Common myeloid progenitor, CD34-positive (primary cell): Measurements from ENCODE around the gene PSRC1.

ENCODE experiments used
- CTCF ChIA-PET: fragments of 350-600 bp; sonication (Branson Sonifier 250); formaldehyde crosslinking; loops from one replicate; lab custom pipeline; 2021; ENCODE audit warnings: antibody characterized with exemption; lab: Charles Lee
- POLR2A ChIA-PET: fragments of 350-600 bp; sonication (Branson Sonifier 250); formaldehyde crosslinking; loops from one replicate; lab custom pipeline; 2021; ENCODE audit warnings: antibody characterized with exemption; lab: Charles Lee
- DNase-seq, 3 donors: peaks; one replicate each; pipeline versions ENCODE4 v3.0.0 to v3.0.0-alpha.2; 2013
- H3K27ac ChIP-seq, 2 experiments: 1 replicate in 1 of 2; 2 replicates in 1 of 2; pipeline ENCODE4 v1.7.0; 2013; ENCODE audit warnings: inconsistent platforms in 2 of 2, low read length in 2 of 2, mild to moderate bottlenecking in 2 of 2, low read depth in 1 of 2, moderate library complexity in 1 of 2; ENCODE audit not compliant: severe bottlenecking in 2 of 2, insufficient read depth in 1 of 2, poor library complexity in 1 of 2
- H3K27me3 ChIP-seq, 5 experiments: replicated peaks in 2 of 5; 1 replicate in 3 of 5; 2 replicates in 2 of 5; pipeline versions ENCODE4 v1.6.1 to v1.7.0; 2013; ENCODE audit warnings: low read length in 4 of 5, mild to moderate bottlenecking in 2 of 5, moderate library complexity in 2 of 5, inconsistent platforms in 1 of 5; ENCODE audit not compliant: insufficient read depth in 5 of 5, control insufficient read depth in 4 of 5
- H3K36me3 ChIP-seq, 4 experiments: 1 replicate in 2 of 4; 2 replicates in 2 of 4; pipeline versions ENCODE4 v1.6.1 to v1.7.0; 2013; ENCODE audit warnings: low read length in 3 of 4, control low read depth in 1 of 4, mild to moderate bottlenecking in 1 of 4; ENCODE audit not compliant: control insufficient read depth in 4 of 4, insufficient read depth in 4 of 4
- H3K4me1 ChIP-seq, 4 experiments: 1 replicate in 3 of 4; 2 replicates in 1 of 4; pipeline versions ENCODE4 v1.6.1 to v1.7.1; 2013; ENCODE audit warnings: low read length in 3 of 4, mild to moderate bottlenecking in 3 of 4, control low read depth in 1 of 4, inconsistent platforms in 1 of 4, moderate library complexity in 1 of 4; ENCODE audit not compliant: control insufficient read depth in 4 of 4, insufficient read depth in 4 of 4; ENCODE audit errors: control extremely low read depth in 1 of 4
- H3K4me3 ChIP-seq, 7 experiments: 1 replicate in 4 of 7; 2 replicates in 3 of 7; pipeline versions ENCODE4 v1.5.1 to v1.7.0; 2013; ENCODE audit warnings: mild to moderate bottlenecking in 7 of 7, low read length in 6 of 7, moderate library complexity in 6 of 7, inconsistent platforms in 2 of 7, low read depth in 2 of 7, control low read depth in 1 of 7; ENCODE audit not compliant: insufficient read depth in 4 of 7, control insufficient read depth in 1 of 7; ENCODE audit errors: extremely low read depth in 1 of 7
- H3K9me3 ChIP-seq, 5 experiments: 1 replicate in 4 of 5; 2 replicates in 1 of 5; pipeline versions ENCODE4 v1.6.1 to v1.7.1; 2013; ENCODE audit warnings: low read length in 4 of 5, mild to moderate bottlenecking in 2 of 5, inconsistent platforms in 1 of 5, low read depth in 1 of 5, moderate library complexity in 1 of 5; ENCODE audit not compliant: control insufficient read depth in 4 of 5, insufficient read depth in 2 of 5; ENCODE audit errors: control extremely low read depth in 1 of 5
- WGBS: methylation state at CpG from one replicate; pipeline ENCODE4 v1.1.5; 2013; ENCODE audit not compliant: insufficient coverage; 5-methylcytosine and 5-hydroxymethylcytosine counted together

PSRC1 gene

DNA sequence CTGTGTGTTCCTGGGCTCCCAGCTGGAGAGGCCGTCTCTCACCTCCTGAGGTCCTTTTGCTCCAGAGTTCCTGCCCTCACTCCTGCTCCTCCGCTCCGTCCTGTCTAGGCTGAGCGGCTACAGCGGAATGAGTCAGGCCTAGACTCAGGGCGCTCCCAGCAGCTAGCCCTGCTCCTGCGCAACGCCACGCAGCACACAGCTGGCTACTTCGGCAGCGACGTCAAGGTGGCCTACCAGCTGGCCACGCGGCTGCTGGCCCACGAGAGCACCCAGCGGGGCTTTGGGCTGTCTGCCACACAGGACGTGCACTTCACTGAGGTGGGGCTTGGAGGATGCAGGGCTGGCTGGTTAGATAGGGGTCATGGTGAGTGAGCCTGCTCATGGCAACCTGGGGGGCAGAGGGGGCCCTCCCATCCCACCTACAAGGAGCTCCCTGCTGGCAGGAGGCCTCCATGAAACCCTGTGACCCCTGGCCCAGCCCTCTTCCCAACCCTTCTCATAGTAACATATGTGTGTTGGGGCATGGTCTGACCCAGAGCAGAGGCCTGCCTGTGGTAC, 15.1 kb downstream of the PSRC1 start:
- no peak overlapping the region for H3K4me3 ChIP-seq
- no peak for DNase-seq
- ChIA-PET CTCF (interaction anchor here (0.8 to 2.0 kb wide), 5 partner anchors 8 to 267 kb away, joined by 3 to 8 read pairs (median 4); no protein-coding TSS in a partner anchor), POLR2A (no interaction called here)
- WGBS, result 97% methylated on average over 16 of the region's 17 CpGs
- H3K36me3 ChIP-seq, result no peaks in the 10 kb centered on the region
- peaks cover 0 to 12% (median 0%) of the 10 kb centered on the region in 5 experiments for H3K27me3 ChIP-seq
- no peaks in the 10 kb centered on the region for H3K9me3 ChIP-seq
- H3K27ac ChIP-seq, result no peak overlapping the region
- no peaks in the 10 kb centered on the region for H3K4me1 ChIP-seq

DNA sequence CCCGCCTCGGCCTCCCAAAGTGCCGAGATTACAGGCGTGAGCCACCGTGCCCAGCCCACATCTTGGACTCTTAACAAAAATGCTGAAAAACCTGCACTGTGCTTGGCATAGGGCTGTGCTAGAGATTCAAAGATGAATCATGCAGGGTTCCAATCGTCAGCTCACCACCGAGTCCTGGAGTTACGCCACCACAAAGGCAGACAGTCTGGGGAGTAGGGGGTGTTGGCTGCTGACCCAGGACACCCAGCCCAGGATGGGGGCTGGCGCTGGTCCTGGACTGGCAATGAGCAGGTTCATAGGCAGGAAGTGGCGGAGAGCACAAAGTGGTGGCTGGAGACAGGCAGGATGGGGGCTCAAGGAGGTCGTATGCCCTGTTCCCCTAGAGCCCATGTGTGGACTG, 16.0 kb downstream of the PSRC1 start:
- no peak for DNase-seq
- Histone ChIP-seq H3K27ac (no peak overlapping the region), H3K9me3 (no peaks in the 10 kb centered on the region), H3K27me3 (peaks cover 0 to 21% (median 0%) of the 10 kb centered on the region in 5 experiments), H3K36me3 (no peaks in the 10 kb centered on the region), H3K4me3 (no peak overlapping the region), H3K4me1 (no peaks in the 10 kb centered on the region)
- ChIA-PET CTCF (interaction anchor here (0.9 to 8.7 kb wide), 3 partner anchors 27 to 268 kb away, joined by 4 to 95 read pairs (median 4); partner anchors contain the start of gene SORT1), POLR2A (no interaction called here)
- 91% methylated on average over 11 of the region's 11 CpGs for whole genome bisulfite sequencing

GRCh38 chr1:109265741-109266330, 17.1 kb downstream of the PSRC1 start:
- H3K4me3 ChIP-seq, result no peak overlapping the region
- 100% methylated on average over 3 of the region's 13 CpGs for WGBS
- H3K27ac ChIP-seq, result no peak overlapping the region
- no peaks in the 10 kb centered on the region for H3K4me1 ChIP-seq
- ChIA-PET CTCF (interaction anchor here (0.6 to 8.7 kb wide), 7 partner anchors 12 to 268 kb away, joined by 3 to 95 read pairs (median 4); partner anchors contain the start of gene SORT1), POLR2A (no interaction called here)
- no peaks in the 10 kb centered on the region for H3K36me3 ChIP-seq
- H3K9me3 ChIP-seq, result no peaks in the 10 kb centered on the region
- no peak for DNase-seq
- peaks cover 0 to 25% (median 0%) of the 10 kb centered on the region in 5 experiments for H3K27me3 ChIP-seq

- 97% methylated on average over 4 of the region's 4 CpGs for WGBS
- CTCF ChIA-PET, result interaction anchor here (0.8 to 8.7 kb wide), 16 partner anchors 8 to 269 kb away, joined by 3 to 95 read pairs (median 6); partner anchors contain the start of gene SORT1
Measured at GRCh38 chr1:109265016-109265415, 17.9 kb downstream of the PSRC1 start.

GRCh38 chr1:109264379-109264755, 18.6 kb downstream of the PSRC1 start:
- no peaks in the 10 kb centered on the region for H3K36me3 ChIP-seq
- POLR2A ChIA-PET, result no interaction called here

More at GRCh38 chr1:109265016-109265415, 17.9 kb downstream of the PSRC1 start:
- H3K27me3 ChIP-seq, result peaks cover 0 to 25% (median 2%) of the 10 kb centered on the region in 5 experiments
- POLR2A ChIA-PET, result no interaction called here
- H3K9me3 ChIP-seq, result no peaks in the 10 kb centered on the region
- no peak overlapping the region for H3K4me3 ChIP-seq
- no peaks in the 10 kb centered on the region for H3K4me1 ChIP-seq
- no peak for DNase-seq
- H3K27ac ChIP-seq, result no peak overlapping the region
- H3K36me3 ChIP-seq, result no peaks in the 10 kb centered on the region

GRCh38 chr1:109263597-109264378, 19.2 kb downstream of the PSRC1 start:
- peak; percentile 68 to 83 (median 79) for DNase-seq
- Histone ChIP-seq H3K27me3 (peaks cover 0 to 25% (median 2%) of the 10 kb centered on the region in 5 experiments), H3K4me3 (no peak overlapping the region), H3K27ac (no peak overlapping the region), H3K9me3 (no peaks in the 10 kb centered on the region), H3K4me1 (no peaks in the 10 kb centered on the region), H3K36me3 (no peaks in the 10 kb centered on the region)
- ChIA-PET CTCF (interaction anchor here (0.7 to 8.7 kb wide), 18 partner anchors 9 to 446 kb away, joined by 3 to 95 read pairs (median 4); partner anchors contain the start of genes PSRC1 and SORT1), POLR2A (no interaction called here)
- WGBS, result 51% methylated on average over 21 of the region's 29 CpGs

More at GRCh38 chr1:109264379-109264755, 18.6 kb downstream of the PSRC1 start:
- Histone ChIP-seq H3K27me3 (peaks cover 0 to 25% (median 2%) of the 10 kb centered on the region in 5 experiments), H3K4me3 (no peak overlapping the region), H3K27ac (no peak overlapping the region), H3K9me3 (no peaks in the 10 kb centered on the region), H3K4me1 (no peaks in the 10 kb centered on the region)
- CTCF ChIA-PET, result interaction anchor here (0.7 to 8.7 kb wide), 19 partner anchors 9 to 445 kb away, joined by 3 to 95 read pairs (median 5); partner anchors contain the start of genes PSRC1 and SORT1
- WGBS, result 96% methylated on average over 8 of the region's 9 CpGs
- no peak for DNase-seq
